GM21360 (cell line): ENCODE measurements around the gene MARS1.
"Not testable (repeated sequence)": the region's sequence is repeated elsewhere in the genome, so short reads cannot be mapped to it uniquely, and the experiment has no call there.

Experiments used
- ATAC-seq: cut with Tn5 transposase; IDR thresholded peaks from one replicate; pipeline ENCODE4 v1.9.1; 2021; ENCODE audit warnings: mild to moderate bottlenecking, moderate library complexity; ENCODE audit not compliant: unreplicated experiment

The MARS1 gene

GRCh38 chr12:57489157-57489641 is 1.3 kb downstream of the MARS1 start:
- no peak for ATAC-seq

GRCh38 chr12:57490126-57490525 is 2.3 kb downstream of the MARS1 start:
- no peak for ATAC-seq

- ATAC-seq = no peak
Measured at GRCh38 chr12:57491393-57492280, 3.8 kb downstream of the MARS1 start.

- ATAC-seq = not testable (repeated sequence)
Measured at GRCh38 chr12:57495051-57495701, 7.3 kb downstream of the MARS1 start.

GRCh38 chr12:57496822-57497221 is 9.0 kb downstream of the MARS1 start:
- ATAC-seq = no peak

GRCh38 chr12:57497223-57498131 is 9.6 kb downstream of the MARS1 start:
- no peak for ATAC-seq

GRCh38 chr12:57498132-57498502 is 10.2 kb downstream of the MARS1 start:
- ATAC-seq = no peak

GRCh38 chr12:57498571-57498970 is 10.7 kb downstream of the MARS1 start:
- ATAC-seq = no peak

- no peak for ATAC-seq
Measured at GRCh38 chr12:57500213-57500612, 12.3 kb downstream of the MARS1 start.

- ATAC-seq = not testable (repeated sequence)
Measured at GRCh38 chr12:57502311-57502969, 14.6 kb downstream of the MARS1 start.

- not testable (repeated sequence) for ATAC-seq
Measured at GRCh38 chr12:57506541-57506940, 18.7 kb downstream of the MARS1 start.

GRCh38 chr12:57507796-57508195 is 19.9 kb downstream of the MARS1 start:
- not testable (repeated sequence) for ATAC-seq

GRCh38 chr12:57511161-57511560 is 23.3 kb downstream of the MARS1 start:
- ATAC-seq = no peak

GRCh38 chr12:57511588-57512325 is 23.9 kb downstream of the MARS1 start:
- ATAC-seq = no peak

GRCh38 chr12:57512665-57513064 is 24.8 kb downstream of the MARS1 start:
- no peak for ATAC-seq

- ATAC-seq = no peak
Measured at GRCh38 chr12:57513266-57513665, 25.4 kb downstream of the MARS1 start.

- not testable (repeated sequence) for ATAC-seq
Measured at GRCh38 chr12:57513677-57514076, 25.8 kb downstream of the MARS1 start.

GRCh38 chr12:57514246-57514645 is 26.4 kb downstream of the MARS1 start:
- ATAC-seq = not testable (repeated sequence)

GRCh38 chr12:57514720-57515407 is 27.0 kb downstream of the MARS1 start:
- ATAC-seq = no peak
